ENCODE data around the gene ACO2.
A peak's percentile ranks its signal among the peaks of the same experiment; 100 is the strongest.
"Not testable (repeated sequence)": the region's sequence is repeated elsewhere in the genome, so short reads cannot be mapped to it uniquely, and the experiment has no call there.

The ACO2 gene

DNA sequence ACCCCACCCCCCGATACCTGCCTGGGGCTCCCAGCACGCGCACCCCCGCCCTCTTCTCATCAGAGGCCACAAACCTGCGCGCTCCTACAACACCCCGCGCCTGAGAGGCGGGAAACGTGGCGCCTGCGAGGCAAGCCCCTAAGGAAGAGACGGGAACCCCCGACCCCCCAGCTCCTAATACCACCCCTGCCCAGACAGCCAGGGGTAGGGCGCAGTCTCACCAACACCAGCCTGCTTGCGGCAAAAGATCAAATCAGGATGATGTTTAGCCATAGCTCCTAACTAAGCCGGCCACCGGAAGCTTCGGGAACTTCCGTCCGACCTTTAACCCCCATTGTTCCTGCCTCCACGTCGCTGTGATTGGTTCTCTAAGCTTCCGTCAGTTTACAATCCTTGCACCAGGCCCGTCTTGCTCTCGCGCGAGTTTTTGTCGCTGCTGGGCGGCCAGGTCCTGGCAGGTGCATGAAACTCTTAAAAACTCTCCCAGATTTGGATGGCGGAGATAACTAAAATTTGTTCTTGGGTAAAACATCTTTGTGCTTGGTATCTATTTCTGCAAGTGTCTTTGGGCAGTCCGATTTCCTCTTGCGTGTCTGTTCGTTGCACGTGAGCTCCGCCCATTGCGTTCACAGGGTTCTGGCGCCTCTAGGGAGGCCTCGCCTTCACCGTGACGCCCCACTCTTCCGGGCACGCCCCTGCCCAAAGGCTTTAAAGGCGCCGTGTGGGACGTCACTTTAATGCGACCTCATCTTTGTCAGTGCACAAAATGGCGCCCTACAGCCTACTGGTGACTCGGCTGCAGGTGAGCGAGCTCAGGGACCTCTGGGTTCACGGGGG, at the start of gene ACO2, which contains the start of gene PHF5A:
ACO2 (plus strand) TSS at position 737 of the 837 bp plus-strand sequence; CDS start at position 767, 30 bp downstream.
PHF5A (minus strand) TSS at position 312 of the 837 bp plus-strand sequence; CDS start at position 273, 39 bp downstream.
- peak; percentile 96 for DNase-seq

DNA sequence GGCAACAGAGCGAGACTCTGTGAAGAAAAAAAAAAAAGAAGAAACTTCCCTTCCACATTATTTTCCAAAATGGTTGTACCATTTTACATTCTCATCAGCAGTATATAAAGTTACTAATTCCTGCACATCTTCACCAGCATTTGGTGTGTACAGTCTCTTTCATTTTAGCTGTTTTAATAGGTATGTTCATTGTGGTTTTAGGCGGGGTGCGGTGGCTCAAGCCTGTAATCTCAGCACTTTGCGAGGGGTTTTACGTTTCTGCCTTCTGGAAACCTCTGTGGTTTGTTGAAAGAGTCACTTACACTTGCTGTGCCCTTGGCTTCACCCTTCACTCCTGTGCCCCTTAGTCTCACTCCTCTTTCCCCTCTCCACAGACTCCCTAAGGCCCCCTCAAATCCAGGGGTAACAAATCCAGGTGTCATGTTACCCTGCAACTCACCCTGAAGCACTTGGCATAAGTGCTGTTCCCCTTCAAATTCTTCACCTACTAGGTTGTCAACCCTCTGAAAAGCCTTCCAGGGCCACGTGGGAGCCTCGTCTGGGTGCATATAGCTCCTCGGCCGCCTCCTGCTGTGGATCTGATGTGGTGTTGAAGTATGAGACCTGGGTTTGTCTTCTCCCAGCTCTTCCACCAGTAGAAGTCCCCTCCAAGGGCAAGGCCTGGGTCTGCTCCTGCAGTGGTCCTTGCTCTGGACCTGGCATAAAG, 43.1 kb upstream of the ACO2 start:
- DNase-seq, result peak; percentile 35

DNA sequence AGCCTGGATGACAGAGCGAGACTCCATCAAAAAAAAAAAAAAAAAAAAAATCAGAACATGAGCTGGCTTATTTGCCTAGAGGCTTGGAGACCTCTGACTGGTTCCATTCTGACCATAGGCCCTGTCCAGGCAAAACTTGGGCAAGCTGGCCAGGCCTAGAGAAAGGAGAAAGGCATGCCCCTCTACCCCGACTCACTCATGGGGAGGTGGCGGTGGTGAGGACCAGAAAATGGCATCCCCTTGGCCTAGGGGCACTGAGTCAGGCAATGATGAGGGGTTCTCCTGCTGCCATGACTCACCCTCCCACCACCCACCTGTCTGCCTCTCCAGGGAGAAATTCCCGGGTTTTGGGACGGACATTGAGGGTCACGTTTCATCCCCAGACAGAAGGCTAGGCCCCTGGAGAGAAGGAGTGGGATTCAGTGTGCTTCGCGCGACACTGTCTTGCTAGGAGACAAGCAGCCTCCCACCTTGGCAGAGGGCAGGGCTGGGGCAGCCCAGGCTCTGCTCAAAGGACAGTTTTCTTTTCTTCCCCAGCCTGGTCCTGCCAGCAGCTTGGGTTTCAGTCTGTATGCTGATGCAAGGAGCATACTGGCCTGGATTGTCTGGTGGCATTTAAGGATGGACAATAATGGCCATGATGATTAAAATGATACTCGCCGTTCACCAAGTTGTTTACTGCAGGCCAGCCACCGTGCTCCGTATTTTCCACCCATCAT, 39.5 kb upstream of the ACO2 start:
- DNase-seq, result no peak

DNA sequence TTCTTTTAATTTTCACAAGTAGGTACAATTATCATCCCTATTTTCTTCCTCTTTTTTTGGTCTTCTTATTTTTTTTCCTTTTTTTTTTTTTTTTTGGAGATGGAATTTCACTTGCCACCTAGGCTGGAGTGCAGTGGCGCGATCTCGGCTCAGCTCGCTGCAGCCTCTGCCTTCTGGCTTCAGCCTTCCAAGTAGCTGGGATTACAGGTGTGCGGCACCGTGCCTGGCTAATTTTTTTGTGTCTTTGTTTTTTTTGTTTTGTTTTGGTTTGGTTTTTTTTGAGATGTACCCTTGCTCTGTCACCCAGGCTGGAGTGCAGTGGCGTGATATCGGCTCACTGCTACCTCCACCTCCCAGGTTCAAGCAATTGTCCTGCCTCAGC, 39.0 kb upstream of the ACO2 start:
- no peak for DNase-seq

DNA sequence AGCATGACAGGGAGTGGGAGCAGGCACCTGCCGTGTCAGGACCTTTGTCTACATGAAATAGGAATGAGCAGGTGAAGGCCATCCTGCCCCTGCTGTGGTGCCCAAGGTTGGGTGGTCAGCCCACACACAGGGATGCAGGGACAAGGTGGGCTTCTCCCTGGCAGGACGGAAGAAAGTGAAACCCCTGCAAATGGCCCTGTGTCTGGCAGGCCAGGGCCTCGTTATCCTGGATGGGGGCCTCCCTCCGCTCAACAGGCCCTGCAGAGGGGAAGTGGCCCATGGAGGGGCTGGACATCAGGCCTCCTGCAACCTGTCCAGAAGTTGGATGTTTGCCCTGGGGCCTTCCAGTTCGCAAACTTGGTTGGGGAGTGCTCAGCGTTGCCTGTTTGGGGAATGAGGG, 37.3 kb upstream of the ACO2 start:
- no peak for DNase-seq

DNA sequence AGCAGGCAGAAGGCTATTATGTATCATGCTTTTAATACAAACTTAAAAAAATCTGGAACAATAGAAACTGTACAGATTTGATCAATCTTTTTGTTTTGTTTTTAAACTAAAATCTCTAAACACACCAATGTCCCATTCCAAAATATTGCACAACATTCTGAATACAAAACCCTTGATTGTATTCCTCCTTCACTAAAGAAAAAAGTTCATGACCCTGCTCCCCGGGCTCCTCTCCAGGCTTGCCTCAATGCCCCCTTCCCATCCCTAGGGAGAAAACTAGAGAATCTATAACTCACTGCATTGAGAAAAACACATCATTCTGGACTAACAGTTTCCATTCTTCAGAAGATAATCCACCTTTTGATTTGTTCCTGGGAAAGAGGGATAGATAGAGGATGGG, 35.4 kb upstream of the ACO2 start:
- not testable (repeated sequence) for DNase-seq

DNA sequence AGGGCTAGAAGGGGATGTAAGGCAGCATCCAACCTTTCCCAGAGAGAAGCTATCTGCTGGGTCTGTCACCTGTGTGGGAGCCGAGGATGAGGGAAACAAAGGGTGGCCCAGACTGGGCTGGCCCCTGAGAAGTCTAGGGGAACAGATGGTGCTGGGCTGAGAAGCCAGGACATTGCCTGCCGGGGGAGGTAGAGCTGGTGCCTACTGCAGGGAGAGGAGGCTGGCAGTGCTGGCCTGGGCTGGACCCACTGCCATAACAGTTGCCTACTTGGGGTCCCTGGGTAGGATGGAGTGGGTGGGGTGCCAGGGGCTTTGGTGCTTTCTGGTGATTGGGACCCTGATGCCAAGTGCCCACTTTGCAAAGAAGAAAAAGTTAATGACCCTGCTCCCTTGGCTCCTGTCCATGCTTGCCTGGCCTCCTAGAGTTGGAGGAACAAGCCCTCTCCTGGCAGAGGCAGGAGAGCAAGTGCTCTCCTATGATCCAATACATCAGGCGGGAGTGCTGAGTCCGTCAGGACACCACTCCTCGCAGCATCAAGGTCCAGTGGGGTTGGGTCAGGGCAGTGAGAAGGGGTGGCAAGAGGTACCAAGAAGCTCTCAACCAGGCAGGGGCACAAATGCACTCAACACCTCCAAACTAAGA, 34.4 kb upstream of the ACO2 start:
- DNase-seq, result not testable (repeated sequence)

DNA sequence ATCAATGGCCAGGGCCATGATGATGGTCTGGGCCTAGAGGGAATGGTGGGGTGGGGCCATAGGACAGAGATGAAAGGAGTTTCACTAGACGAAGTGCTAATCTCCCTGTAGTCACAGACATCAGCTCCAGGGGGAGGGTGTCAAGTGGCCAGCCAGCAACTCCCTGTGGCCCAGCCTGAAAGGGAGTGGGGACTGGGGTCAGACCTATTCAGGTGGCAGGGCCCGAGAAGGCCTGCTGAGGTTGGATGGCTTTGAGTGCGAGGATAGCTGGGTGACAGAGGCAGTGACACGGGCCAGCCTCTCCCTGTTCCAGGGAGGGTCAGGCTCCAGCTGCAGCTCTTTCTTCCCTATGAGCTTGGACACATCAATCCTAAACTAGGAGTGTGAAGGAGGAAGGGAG, 33.4 kb upstream of the ACO2 start:
- no peak for DNase-seq

DNA sequence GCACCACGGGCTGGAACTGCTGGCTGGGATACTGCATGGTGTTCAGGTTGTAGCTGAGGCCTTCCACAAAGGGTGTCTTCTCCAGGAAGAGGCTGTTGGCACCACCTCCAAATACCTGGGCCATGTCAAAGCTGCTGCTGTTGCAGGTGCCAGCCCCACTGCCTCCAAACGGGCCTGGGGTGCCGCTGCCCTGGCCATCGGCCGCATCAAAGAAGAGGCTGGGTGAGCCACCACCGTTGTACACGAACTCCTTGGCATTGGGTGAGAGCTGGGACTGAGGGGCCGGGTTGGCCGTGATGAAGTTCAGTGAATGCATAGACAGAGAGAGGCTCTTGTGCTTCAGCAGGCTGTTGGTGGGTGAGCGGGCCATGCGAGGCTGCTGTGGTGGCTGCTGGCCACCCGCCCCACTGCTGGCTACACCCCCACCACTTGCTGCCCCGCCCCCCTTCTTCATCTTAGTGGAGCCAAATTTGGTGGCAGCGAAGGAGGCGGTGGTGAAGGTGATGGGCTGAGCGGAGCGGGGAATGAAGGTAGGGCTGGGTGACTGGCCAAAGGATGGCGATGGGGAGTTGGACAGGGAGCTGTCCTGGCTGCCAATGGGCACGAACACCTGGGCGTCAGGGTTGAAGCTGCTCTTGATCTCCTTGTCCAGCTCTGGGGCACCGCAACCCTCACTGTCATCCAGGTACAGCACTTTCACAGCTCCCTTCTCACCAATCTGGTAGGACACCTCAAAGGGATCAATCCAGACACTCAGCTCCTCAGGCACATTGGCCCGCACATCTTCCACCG, 32.4 kb upstream of the ACO2 start:
- DNase-seq, result no peak

DNA sequence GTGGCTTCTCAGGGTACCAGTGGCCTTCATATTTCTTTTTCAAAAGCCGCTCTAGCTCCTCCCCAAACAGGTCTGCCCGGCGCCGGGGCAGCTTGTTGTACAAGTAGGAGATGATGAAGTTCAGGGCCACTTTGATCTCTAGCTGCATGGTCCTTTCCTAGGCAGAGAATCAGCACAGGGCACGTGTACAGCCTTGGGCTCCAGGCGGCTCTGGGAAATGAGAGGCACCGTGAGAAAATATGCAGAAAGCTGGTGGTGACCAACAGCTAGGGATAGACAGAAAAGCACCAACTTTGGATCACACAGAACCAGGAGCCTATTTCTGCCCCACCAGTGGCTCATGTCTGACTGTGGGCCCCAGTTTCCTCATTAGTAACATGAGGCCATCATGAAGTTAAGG, 31.7 kb upstream of the ACO2 start:
- DNase-seq, result no peak

DNA sequence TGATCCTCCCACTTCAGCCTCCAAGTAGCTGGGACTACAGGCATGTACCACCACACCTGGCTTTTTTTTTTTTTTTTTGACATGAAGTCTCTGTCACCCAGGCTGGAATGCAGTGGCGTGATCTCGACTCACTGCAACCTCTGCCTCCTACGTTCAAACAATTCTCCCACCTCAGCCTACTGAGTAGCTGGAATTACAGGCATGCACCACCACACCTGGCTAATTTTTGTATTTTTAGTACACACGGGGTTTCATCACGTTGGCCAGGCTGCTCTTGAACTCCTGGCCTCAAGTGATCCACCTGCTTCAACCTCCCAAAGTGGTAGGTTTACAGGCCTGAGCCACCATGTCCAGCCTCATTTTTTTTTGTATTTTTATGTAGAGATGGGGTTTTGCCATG, 28.4 kb upstream of the ACO2 start:
- not testable (repeated sequence) for DNase-seq

DNA sequence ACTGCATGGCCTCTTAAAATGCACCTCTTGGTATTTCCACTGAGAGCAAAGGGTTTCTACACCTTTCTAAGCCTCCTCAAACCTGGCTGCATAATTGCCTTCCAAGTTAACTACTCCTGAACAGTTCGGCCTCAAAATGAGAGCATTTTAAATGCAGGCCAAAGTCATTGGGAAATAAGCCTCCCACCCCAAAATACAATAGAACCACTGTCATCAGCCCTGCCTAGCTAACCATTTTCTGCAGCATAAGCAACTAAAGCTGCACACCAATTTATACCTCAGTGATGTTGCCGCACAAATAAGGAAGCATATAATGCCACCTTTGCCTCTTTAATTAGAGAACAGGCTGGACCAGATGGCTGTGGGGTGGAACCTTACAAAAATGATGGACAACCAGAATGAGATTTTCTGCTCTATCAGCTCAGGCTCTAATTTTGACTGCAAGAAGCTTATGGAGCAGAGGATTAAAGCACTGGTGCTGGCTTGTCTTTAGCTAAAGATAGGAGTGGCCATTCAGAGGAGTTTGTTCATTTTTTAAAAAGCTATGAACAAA, 26.6 kb upstream of the ACO2 start:
- DNase-seq, result no peak

DNA sequence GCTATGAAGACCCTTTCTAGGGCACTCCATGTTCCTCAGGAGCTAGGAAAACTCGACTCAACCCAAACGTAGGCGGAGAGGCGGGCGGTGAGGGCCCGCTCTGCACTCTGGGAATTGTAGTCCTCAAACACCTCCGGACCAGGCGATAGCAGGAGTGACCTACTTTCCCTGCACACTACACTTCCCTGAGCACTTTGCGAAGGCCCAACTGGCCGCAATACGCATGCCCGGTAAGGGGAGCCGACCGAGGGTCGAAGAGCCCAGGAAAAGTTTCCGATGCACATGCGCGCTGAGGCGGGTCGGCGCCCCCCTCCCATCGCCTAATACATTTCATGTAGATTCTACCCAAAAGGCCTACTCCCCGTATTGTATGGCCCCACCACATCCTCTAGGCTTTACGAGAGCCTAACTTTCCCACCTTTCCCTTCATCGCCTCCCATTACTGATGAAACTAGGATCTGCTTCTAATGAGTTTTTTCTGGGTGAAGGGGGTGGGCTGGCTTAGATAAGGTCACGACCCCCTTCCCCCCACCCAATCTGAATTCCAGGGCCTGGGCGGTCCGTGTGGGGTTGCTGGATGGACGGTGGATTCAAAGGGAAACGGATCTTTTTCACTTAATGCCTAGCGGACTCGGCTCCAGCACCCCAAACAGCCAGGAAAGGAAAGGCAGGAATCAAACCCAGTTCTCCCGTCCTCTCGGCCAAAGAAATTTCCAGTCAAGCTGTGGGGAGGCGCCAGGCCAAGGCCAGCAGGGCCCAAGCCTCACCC, 24.4 kb upstream of the ACO2 start:
- DNase-seq, result peak; percentile 88

DNA sequence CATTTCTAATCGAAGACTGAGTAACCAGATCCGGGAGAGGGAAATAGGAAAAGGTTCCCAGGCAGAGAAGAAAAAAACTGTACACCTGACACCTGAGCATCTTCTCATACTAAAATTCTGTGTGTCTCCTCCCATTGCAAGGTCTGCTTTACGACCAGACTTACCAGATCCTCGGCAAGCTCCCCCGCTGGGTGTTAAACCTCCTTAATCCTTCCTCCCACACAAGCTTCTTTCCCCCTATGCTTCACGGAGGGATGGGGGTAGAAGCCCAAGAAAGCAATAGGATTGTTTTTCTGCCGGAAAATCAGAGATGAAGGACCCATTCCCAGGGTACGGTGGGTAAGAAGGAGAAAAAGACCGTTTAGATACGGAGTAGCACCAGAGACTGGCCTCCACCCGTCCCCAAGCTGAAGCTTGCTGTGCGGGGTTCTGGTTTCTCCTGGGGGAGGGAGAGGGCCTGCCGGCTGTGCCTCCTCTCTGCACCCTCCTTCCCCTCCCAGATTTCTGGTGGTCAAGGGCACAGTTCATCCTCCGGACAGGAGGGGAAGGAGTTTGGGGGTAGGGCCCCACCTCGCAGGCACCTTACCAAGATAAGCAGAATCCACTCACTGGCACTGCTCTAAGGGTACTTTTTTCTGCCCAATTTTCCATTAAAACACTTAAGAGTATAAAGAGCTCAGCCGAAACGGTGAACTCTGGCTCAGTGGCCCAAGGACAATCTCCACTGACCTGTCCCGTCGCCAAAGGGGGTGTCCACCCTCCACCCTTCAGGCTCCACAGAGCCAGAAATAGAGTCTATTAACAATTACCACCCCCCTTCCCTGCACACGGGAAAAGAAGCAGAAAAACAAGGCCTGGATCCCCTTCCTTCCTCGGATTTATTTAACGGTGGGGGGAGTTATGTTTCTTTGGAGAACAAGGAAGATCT, 23.5 kb upstream of the ACO2 start:
- DNase-seq, result peak; percentile 15

DNA sequence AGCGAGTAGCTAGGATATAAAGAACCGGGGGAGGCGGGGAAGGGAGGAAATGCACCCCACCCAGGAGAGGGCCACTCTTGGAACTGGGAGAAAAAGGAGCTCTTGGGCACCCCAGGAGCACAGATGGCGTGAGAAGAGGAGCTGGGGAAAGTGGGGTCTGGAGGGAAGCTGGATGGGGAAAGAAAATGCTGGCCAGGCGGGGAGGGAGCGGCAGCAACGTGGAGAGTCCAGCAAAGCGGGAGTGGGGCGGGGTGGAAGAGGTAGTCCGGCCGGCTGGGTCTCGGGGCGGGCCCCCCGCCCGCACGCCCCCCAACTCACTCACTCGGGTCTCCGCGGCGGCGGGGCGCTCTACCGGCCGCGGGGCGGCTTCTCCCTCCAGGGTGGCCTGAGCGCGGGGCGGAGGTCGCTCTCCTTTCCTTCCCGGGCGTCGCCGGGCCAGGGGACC, 22.8 kb upstream of the ACO2 start:
- DNase-seq, result no peak

DNA sequence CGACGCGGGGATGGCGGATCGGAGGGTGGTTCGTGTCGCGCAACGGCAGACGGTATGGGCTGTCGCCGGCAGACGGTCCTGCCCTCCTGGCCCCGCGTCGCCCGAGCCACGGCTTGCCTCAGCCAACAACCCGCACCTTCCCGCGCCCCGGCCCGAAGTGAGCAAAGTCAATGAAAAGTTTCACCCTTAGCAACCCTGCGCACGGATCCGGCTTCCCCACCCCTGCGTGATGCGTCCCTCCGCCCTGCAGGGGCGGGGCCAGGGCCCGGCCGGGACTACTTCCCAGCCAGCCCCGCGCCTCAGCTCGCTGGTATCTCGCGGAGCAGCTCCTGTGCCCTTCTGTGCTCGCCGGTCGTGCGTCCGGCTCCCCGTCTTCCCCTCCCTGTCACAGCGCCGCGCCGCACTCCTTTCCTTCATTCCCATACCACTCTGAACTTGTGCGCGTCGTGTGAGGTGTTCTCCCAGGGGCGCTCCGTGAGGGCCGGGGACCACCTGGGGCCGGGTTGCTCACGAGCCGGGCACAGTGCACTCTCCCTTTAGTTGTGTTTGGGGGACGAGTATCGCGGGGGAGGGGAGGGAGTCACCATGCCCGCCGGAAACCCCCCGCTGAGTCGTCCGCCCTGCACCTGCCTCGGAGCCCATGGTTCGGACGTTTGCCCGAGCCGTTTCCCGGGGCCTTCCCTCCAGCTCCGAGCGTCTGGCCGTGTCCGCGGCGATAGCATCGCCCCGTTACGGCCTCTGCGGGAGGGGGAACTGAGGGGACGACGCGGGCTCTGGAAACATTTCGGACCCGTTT, 22.1 kb upstream of the ACO2 start, which contains the start of gene TOB2:
TOB2 (minus strand) TSS at position 163 of the 796 bp plus-strand sequence. CDS start 9,456 bp downstream, outside the sequence.
- DNase-seq, result peak; percentile 92

DNA sequence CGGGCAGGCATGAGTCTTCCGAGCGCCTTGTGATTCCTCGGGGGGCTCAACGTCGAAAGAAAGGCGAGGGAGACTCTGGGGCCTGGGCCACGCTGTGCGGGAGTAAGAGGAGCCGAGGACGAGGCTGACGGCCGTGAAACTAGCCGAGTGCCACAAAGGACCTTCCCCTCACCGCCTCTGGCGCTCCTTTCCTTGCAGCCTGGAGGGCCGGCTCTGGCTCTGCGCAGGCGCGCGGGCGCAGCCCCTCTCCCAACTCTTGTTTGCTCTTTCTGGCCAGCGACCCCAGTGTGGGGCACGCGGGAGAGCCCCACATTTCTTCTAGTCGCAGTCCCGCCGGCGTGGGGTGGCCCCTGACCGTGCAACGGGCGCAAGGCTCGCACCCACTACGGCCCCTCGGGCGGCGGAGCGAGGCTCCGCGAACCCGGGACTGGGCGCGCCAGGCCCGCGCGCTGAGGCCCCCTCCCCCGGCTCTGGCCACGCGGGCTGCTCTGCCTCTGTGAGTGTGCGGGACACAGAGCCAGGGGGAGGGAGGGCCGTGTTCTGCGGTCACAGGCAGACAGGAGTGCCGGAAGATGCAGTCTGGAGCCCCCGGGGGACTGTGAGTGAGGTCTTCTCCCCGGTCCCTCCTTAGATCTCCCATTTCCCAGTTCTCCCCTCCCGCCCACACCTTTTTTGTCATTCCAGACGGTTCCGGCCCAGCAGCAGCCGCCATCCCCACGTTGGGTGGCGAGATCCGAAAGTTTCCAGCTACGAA, 21.3 kb upstream of the ACO2 start:
- DNase-seq, result peak; percentile 50
